H1 (cell line): Measurements from ENCODE around the gene TMEM72. TPM values are rescaled to one million over a fixed set of nuclear protein-coding genes. Genes with fewer than 3 reads are reported as not detected.
A peak's percentile ranks its signal among the peaks of the same experiment; 100 is the strongest.

Experiments
- CTCF ChIA-PET: fragments of 300-600 bp; sonication (Branson Sonifier 250); formaldehyde crosslinking; loops from one replicate; lab custom pipeline; 2021; ENCODE audit not compliant: partially characterized antibody; lab: Charles Lee
- POLR2A ChIA-PET: fragments of 300-600 bp; sonication (Branson Sonifier 250); formaldehyde crosslinking; loops from one replicate; lab custom pipeline; 2021; ENCODE audit warnings: inconsistent platforms; ENCODE audit not compliant: partially characterized antibody; lab: Charles Lee
- DNase-seq, 2 experiments: peaks; one replicate each; pipeline versions ENCODE4 v3.0.0 to v3.0.0-alpha.2; 2010 to 2022; ENCODE audit warnings: low spot score in 2 of 2, low read depth in 1 of 2, mixed read lengths in 1 of 2
- FAIRE-seq: peaks from 2 replicates; lab custom pipeline; 2011; peaks lifted over from hg19 to GRCh38; lab: Jason Lieb, UNC
- H2AFZ ChIP-seq: 2 replicates; pipeline ENCODE4 v1.8.1; 2012; ENCODE audit warnings: low read length, inconsistent platforms
- H2AK5ac ChIP-seq: 2 replicates; pipeline ENCODE4 v1.6.1; 2013; ENCODE audit warnings: low read depth, low read length
- H2BK120ac ChIP-seq: replicated peaks from 2 replicates; pipeline ENCODE3; 2013; ENCODE audit warnings: low read depth, low read length, inconsistent platforms
- H2BK12ac ChIP-seq: 2 replicates; pipeline ENCODE4 v1.6.1; 2013; ENCODE audit warnings: low read depth, low read length
- H2BK15ac ChIP-seq: 2 replicates; pipeline ENCODE4 v1.6.1; 2013; ENCODE audit warnings: low read length
- H2BK20ac ChIP-seq: 2 replicates; pipeline ENCODE4 v1.6.1; 2013; ENCODE audit warnings: low read length
- H2BK5ac ChIP-seq: 2 replicates; pipeline ENCODE4 v1.6.1; 2013; ENCODE audit warnings: low read depth, low read length
- H3K14ac ChIP-seq: 2 replicates; pipeline ENCODE4 v1.6.1; 2013; ENCODE audit warnings: inconsistent platforms; ENCODE audit not compliant: insufficient read length
- H3K18ac ChIP-seq: 2 replicates; pipeline ENCODE4 v1.6.1; 2013; ENCODE audit warnings: low read length; ENCODE audit errors: extremely low read depth
- H3K23ac ChIP-seq: 2 replicates; pipeline ENCODE4 v1.6.1; 2013; ENCODE audit warnings: inconsistent platforms; ENCODE audit not compliant: insufficient read length
- H3K23me2 ChIP-seq: 2 replicates; pipeline ENCODE4 v1.6.1; 2013; ENCODE audit warnings: low read depth, low read length
- H3K27ac ChIP-seq: 2 replicates; pipeline ENCODE4 v1.6.1; 2011; ENCODE audit warnings: low read depth, low read length, inconsistent platforms
- H3K27me3 ChIP-seq, 4 experiments: replicated peaks in 1 of 4; 1 replicate in 1 of 4; 2 replicates in 3 of 4; pipeline versions ENCODE4 v1.6.1 to v1.8.1; 2011 to 2013; ENCODE audit warnings: low read length in 3 of 4, mild to moderate bottlenecking in 3 of 4, inconsistent platforms in 2 of 4, mixed read lengths in 2 of 4, moderate library complexity in 1 of 4; ENCODE audit not compliant: control insufficient read depth in 3 of 4, insufficient read depth in 3 of 4; ENCODE audit errors: extremely low read depth in 1 of 4
- H3K36me3 ChIP-seq, 4 experiments: 2 replicates each; pipeline versions ENCODE4 v1.6.1 to v1.8.1; 2011 to 2013; ENCODE audit warnings: mild to moderate bottlenecking in 4 of 4, low read length in 3 of 4, moderate library complexity in 2 of 4, control low read depth in 1 of 4, inconsistent platforms in 1 of 4; ENCODE audit not compliant: insufficient read depth in 4 of 4, control insufficient read depth in 2 of 4
- H3K4ac ChIP-seq: replicated peaks from 2 replicates; pipeline ENCODE3; 2013; ENCODE audit warnings: low read length, low read depth, mixed read lengths, inconsistent platforms; ENCODE audit not compliant: insufficient read length
- H3K4me1 ChIP-seq, 4 experiments: replicated peaks in 1 of 4; 1 replicate in 1 of 4; 2 replicates in 3 of 4; pipeline versions ENCODE4 v1.6.1 to v1.8.1; 2011 to 2013; ENCODE audit warnings: low read length in 3 of 4, inconsistent platforms in 2 of 4, mixed read lengths in 1 of 4; ENCODE audit not compliant: insufficient read depth in 4 of 4, control insufficient read depth in 3 of 4
- H3K4me2 ChIP-seq, 2 experiments: 2 replicates each; pipeline versions ENCODE4 v1.6.1 to v1.8.1; 2011 to 2013; ENCODE audit warnings: low read depth in 2 of 2, low read length in 2 of 2, control low read depth in 1 of 2, inconsistent platforms in 1 of 2, mild to moderate bottlenecking in 1 of 2; ENCODE audit not compliant: insufficient read depth in 1 of 2
- H3K4me3 ChIP-seq, 4 experiments: fragments of 200-600, 300-600 bp in 1 of 4; sonication (generic), shearing (Covaris generic), sonication (Bioruptor Twin) in 1 of 4; 2 replicates each; pipeline versions ENCODE4 v1.5.1 to v1.8.1; 2011 to 2016; ENCODE audit warnings: low read length in 4 of 4, low read depth in 3 of 4, control low read depth in 2 of 4, inconsistent platforms in 2 of 4, mild to moderate bottlenecking in 2 of 4, mixed read lengths in 1 of 4, moderate library complexity in 1 of 4; ENCODE audit not compliant: insufficient read depth in 2 of 4; ENCODE audit errors: extremely low read depth in 1 of 4
- H3K56ac ChIP-seq: replicated peaks from 2 replicates; pipeline ENCODE3; 2013; ENCODE audit warnings: low read depth, mild to moderate bottlenecking, mixed read lengths, low read length, inconsistent platforms; ENCODE audit not compliant: insufficient read length
- H3K79me1 ChIP-seq: 2 replicates; pipeline ENCODE4 v1.6.1; 2013; ENCODE audit warnings: low read depth, low read length, control low read depth
- H3K79me2 ChIP-seq, 2 experiments: 2 replicates each; pipeline versions ENCODE4 v1.6.1 to v1.8.1; 2012 to 2013; ENCODE audit warnings: low read length in 2 of 2, mild to moderate bottlenecking in 2 of 2, inconsistent platforms in 1 of 2; ENCODE audit not compliant: insufficient read depth in 2 of 2, control insufficient read depth in 1 of 2
- H3K9ac ChIP-seq, 4 experiments: replicated peaks in 1 of 4; 1 replicate in 1 of 4; 2 replicates in 3 of 4; pipeline versions ENCODE4 v1.6.1 to v1.8.1; 2011 to 2013; ENCODE audit warnings: low read depth in 3 of 4, low read length in 3 of 4, control low read depth in 2 of 4, mild to moderate bottlenecking in 2 of 4, moderate library complexity in 2 of 4, inconsistent platforms in 1 of 4; ENCODE audit errors: extremely low read depth in 1 of 4
- H3K9me3 ChIP-seq, 2 experiments: 2 replicates each; pipeline versions ENCODE4 v1.6.1 to v1.8.1; 2012 to 2013; ENCODE audit warnings: mild to moderate bottlenecking in 2 of 2, moderate library complexity in 2 of 2, control low read depth in 1 of 2, inconsistent platforms in 1 of 2, low read depth in 1 of 2, low read length in 1 of 2, mixed read lengths in 1 of 2; ENCODE audit not compliant: insufficient read depth in 2 of 2
- H4K20me1 ChIP-seq, 2 experiments: replicated peaks in 1 of 2; 2 replicates each; pipeline versions ENCODE3 to v1.8.1; 2011 to 2013; ENCODE audit warnings: inconsistent platforms in 2 of 2, low read length in 2 of 2, mild to moderate bottlenecking in 1 of 2; ENCODE audit not compliant: insufficient read depth in 2 of 2, control insufficient read depth in 1 of 2
- H4K5ac ChIP-seq: 2 replicates; pipeline ENCODE4 v1.6.1; 2013; ENCODE audit warnings: low read length, low read depth, mixed read lengths, inconsistent platforms; ENCODE audit not compliant: insufficient read length
- H4K8ac ChIP-seq: 2 replicates; pipeline ENCODE4 v1.8.0; 2013; ENCODE audit warnings: mild to moderate bottlenecking, moderate library complexity, low read length, inconsistent platforms; ENCODE audit not compliant: insufficient read depth; ENCODE audit errors: extremely low read depth
- H4K91ac ChIP-seq: replicated peaks from 2 replicates; pipeline ENCODE3; 2013; ENCODE audit warnings: low read length, mixed read lengths, inconsistent platforms; ENCODE audit not compliant: insufficient read length
- ASH2L ChIP-seq: fragments of 200-600, 300-600 bp; sonication (generic); IDR thresholded peaks from one replicate; pipeline ENCODE4 v1.7.1; 2017; ENCODE audit warnings: low read length
- GABPA ChIP-seq: IDR thresholded peaks from 2 replicates; pipeline ENCODE4 v1.6.1; 2011; ENCODE audit warnings: mild to moderate bottlenecking, low read length, moderate library complexity, borderline replicate concordance; ENCODE audit not compliant: insufficient read depth
- HDAC6 ChIP-seq: IDR thresholded peaks from one replicate; pipeline ENCODE4 v1.7.1; 2012; ENCODE audit warnings: low read depth, mild to moderate bottlenecking, inconsistent platforms, low read length, moderate library complexity
- KDM4A ChIP-seq: IDR thresholded peaks from one replicate; pipeline ENCODE4 v1.7.1; 2012; ENCODE audit warnings: low read depth, mild to moderate bottlenecking, moderate library complexity, low read length, inconsistent platforms; ENCODE audit not compliant: severe bottlenecking
- POLR2AphosphoS5 ChIP-seq: IDR thresholded peaks from 2 replicates; pipeline ENCODE4 v1.6.1; 2011; ENCODE audit warnings: low read depth, low read length
- RNF2 ChIP-seq: fragments of 200-900, 300-1000 bp; sonication (generic); IDR thresholded peaks from 2 replicates; pipeline ENCODE4 v1.7.1; 2016; ENCODE audit warnings: borderline replicate concordance, low read depth, mild to moderate bottlenecking, antibody characterized with exemption, low read length; ENCODE audit not compliant: poor library complexity, severe bottlenecking; ENCODE audit errors: missing control alignments
- RXRA ChIP-seq: IDR thresholded peaks from 2 replicates; pipeline ENCODE4 v1.6.1; 2011; ENCODE audit warnings: low read depth, mild to moderate bottlenecking, low read length, moderate library complexity; ENCODE audit not compliant: insufficient read depth
- SAP30 ChIP-seq: fragments of 300-600 bp; sonication (generic); IDR thresholded peaks from 2 replicates; pipeline ENCODE4 v1.7.1; 2012; ENCODE audit warnings: low read length, moderate library complexity, mild to moderate bottlenecking, inconsistent platforms; ENCODE audit not compliant: insufficient read depth, insufficient replicate concordance
- SP2 ChIP-seq: IDR thresholded peaks from 2 replicates; pipeline ENCODE4 v1.6.1; 2012; ENCODE audit warnings: mild to moderate bottlenecking, low read length, inconsistent platforms
- TBP ChIP-seq: IDR thresholded peaks from 2 replicates; pipeline ENCODE4 v1.6.1; 2011; ENCODE audit warnings: low read depth, low read length, improper control_type of control experiment
- TCF12 ChIP-seq: IDR thresholded peaks from 2 replicates; pipeline ENCODE4 v1.6.1; 2011; ENCODE audit warnings: low read depth, mild to moderate bottlenecking, low read length
- WGBS, 2 experiments: shearing (Covaris generic) in 1 of 2; methylation state at CpG; one replicate each; pipeline versions ENCODE4 v1.1.6 to v1.1.7; 2013 to 2015; ENCODE audit warnings: low lambda C conversion rate in 2 of 2, mixed read lengths in 2 of 2, inconsistent platforms in 1 of 2, low coverage in 1 of 2, missing lambda C conversion rate in 1 of 2; ENCODE audit not compliant: insufficient replicate concordance in 2 of 2, insufficient coverage in 1 of 2, insufficient read length in 1 of 2; ENCODE audit errors: extremely low coverage in 1 of 2, missing lambda C conversion rate in 1 of 2; 5-methylcytosine and 5-hydroxymethylcytosine counted together
- polyA plus RNA-seq, 7 experiments: library from polyadenylated mRNA; depleted of rRNA in 3 of 7; stranded (reverse) in 5 of 7; unstranded in 2 of 7; fragments of >200 nt in 5 of 7; fragments of 200-250 nt in 2 of 7; gene quantifications; 1 replicate in 5 of 7; 2 replicates in 1 of 7; 4 replicates in 1 of 7; pipeline versions ENCODE4 v1.2.1 to v1.2.3, GENCODE V29; 2011 to 2013; ENCODE audit warnings: missing spikeins in 2 of 7, mixed read lengths in 2 of 7
- total RNA-seq: library from RNA; stranded (reverse); fragmentation: NEBNext Ultra II Directional; extraction: Animal tissue kit (Norgen Biotek cat#: 25700); gene quantifications from 2 replicates; pipeline ENCODE4 v1.2.1, GENCODE V29; 2021

TMEM72 gene
- total and polyA plus RNA-seq, 2 of the 8 experiments (the other 6 are each of a cell fraction or from before 2014, with no cell fraction given), result not detected

GRCh38 chr10:44977287-44978212 is 66.4 kb downstream of the TMEM72 start:
- H3K23ac ChIP-seq, result no peak overlapping the region
- peaks cover 11% of the 10 kb centered on the region; the same call in 1 of the 2 replicates for H3K23me2 ChIP-seq
- no peak overlapping the region; the same call in 1 of the 2 replicates for H4K8ac ChIP-seq
- no peaks in the 10 kb centered on the region for H3K79me2 ChIP-seq
- no peak overlapping the region for H2BK120ac ChIP-seq
- no peak overlapping the region for H3K9ac ChIP-seq
- peak overlapping the region; percentile 22 for H3K4ac ChIP-seq
- ChIA-PET CTCF (interaction anchor here (0.6 to 4.1 kb wide), 13 partner anchors 8 to 302 kb away, joined by 3 to 41 read pairs (median 5); partner anchors contain the start of gene RASSF4), POLR2A (interaction anchor here (1.0 to 3.3 kb wide), 9 partner anchors 10 to 42 kb away, joined by 3 to 23 read pairs (median 5); partner anchors contain the start of gene ZNF22)
- H2BK15ac ChIP-seq, result no peak overlapping the region
- FAIRE-seq (no peak), DNase-seq (no peak)
- no peak overlapping the region for H3K56ac ChIP-seq
- no peak overlapping the region for H4K5ac ChIP-seq
- WGBS, 2 experiments, result 80% methylated on average over 23 of the region's 25 CpGs; no CpG with 5 or more reads in 1 of the 2 experiments
- no peaks in the 10 kb centered on the region for H3K79me1 ChIP-seq
- no peaks in the 10 kb centered on the region for H3K9me3 ChIP-seq
- no peaks in the 10 kb centered on the region for H4K20me1 ChIP-seq
- H3K18ac ChIP-seq, result no peak overlapping the region
- no peaks in the 10 kb centered on the region for H3K27me3 ChIP-seq
- H2AFZ ChIP-seq, result no peak overlapping the region
- H3K4me2 ChIP-seq, result no peak overlapping the region; a peak in 1 of 4 replicates
- 0 out of 2 replicates have a peak overlapping the region, but pooled peaks have one; percentile 60 for H2BK12ac ChIP-seq
- H3K36me3 ChIP-seq, result no peaks in the 10 kb centered on the region
- H4K91ac ChIP-seq, result peak overlapping the region; percentile 20
- H2AK5ac ChIP-seq, result no peak overlapping the region
- H3K14ac ChIP-seq, result no peak overlapping the region
- H3K4me1 ChIP-seq, result peaks cover 26 to 62% (median 42%) of the 10 kb centered on the region in 4 experiments
- H2BK5ac ChIP-seq, result no peak overlapping the region
- H3K4me3 ChIP-seq, result peak overlapping the region in 1 of 4 experiments; percentile 49; a peak in 1 of 8 replicates
- no peak overlapping the region for H3K27ac ChIP-seq
- no peak overlapping the region for H2BK20ac ChIP-seq
- TF ChIP-seq SAP30 (no peak), TBP (no peak), RXRA (no peak), RNF2 (no peak), ASH2L (no peak), SP2 (no peak), HDAC6 (no peak), GABPA (no peak), KDM4A (no peak), TCF12 (no peak), POLR2AphosphoS5 (no peak)
